HUES48 (cell line): ENCODE results near the gene TBCE.

Experiments used
- H3K27ac ChIP-seq: one replicate; pipeline ENCODE4 v1.7.0; 2013; ENCODE audit warnings: low read depth, low read length, inconsistent platforms
- H3K27me3 ChIP-seq: 2 replicates; pipeline ENCODE4 v1.6.1; 2013; ENCODE audit warnings: mild to moderate bottlenecking, low read length; ENCODE audit not compliant: control insufficient read depth, insufficient read depth
- H3K36me3 ChIP-seq: 2 replicates; pipeline ENCODE4 v1.6.1; 2013; ENCODE audit warnings: low read length; ENCODE audit not compliant: control insufficient read depth, insufficient read depth
- H3K4me1 ChIP-seq: 2 replicates; pipeline ENCODE4 v1.6.1; 2013; ENCODE audit warnings: mild to moderate bottlenecking, low read length; ENCODE audit not compliant: control insufficient read depth, insufficient read depth
- H3K4me3 ChIP-seq: 2 replicates; pipeline ENCODE4 v1.5.1; 2013; ENCODE audit warnings: mild to moderate bottlenecking, low read depth, low read length
- H3K9ac ChIP-seq: 2 replicates; pipeline ENCODE4 v1.6.1; 2013; ENCODE audit warnings: mild to moderate bottlenecking, low read depth, low read length, moderate library complexity
- H3K9me3 ChIP-seq: 2 replicates; pipeline ENCODE4 v1.6.1; 2013; ENCODE audit warnings: low read length; ENCODE audit not compliant: control insufficient read depth, insufficient read depth

Gene TBCE

GRCh38 chr1:235367000-235367908 is at the start of gene TBCE:
TBCE (plus strand) TSS chr1:235367427; CDS start chr1:235380050, 12,623 bp downstream.
- 0 out of 2 replicates have a peak, but pooled peaks cover 5% of the 10 kb centered on the region for H3K4me1 ChIP-seq
- no peaks in the 10 kb centered on the region for H3K27me3 ChIP-seq
- H3K4me3 ChIP-seq: peak within 1 kb of the TSS; percentile 92
- peak within 1 kb of the TSS; percentile 97 for H3K27ac ChIP-seq
- no peaks in the 10 kb centered on the region for H3K9me3 ChIP-seq
- 0 out of 2 replicates have a peak, but pooled peaks cover 4% of the 10 kb centered on the region for H3K36me3 ChIP-seq
- H3K9ac ChIP-seq: peak within 1 kb of the TSS; percentile 70

GRCh38 chr1:235319255-235319654 is 48.0 kb upstream of the TBCE start:
- H3K27ac ChIP-seq: no peak overlapping the region
- H3K9ac ChIP-seq: no peak overlapping the region
- no peaks in the 10 kb centered on the region for H3K9me3 ChIP-seq
- peaks cover 34% of the 10 kb centered on the region for H3K36me3 ChIP-seq
- no peaks in the 10 kb centered on the region for H3K4me1 ChIP-seq
- no peak overlapping the region for H3K4me3 ChIP-seq
- no peaks in the 10 kb centered on the region for H3K27me3 ChIP-seq

- Histone ChIP-seq H3K9ac (no peak overlapping the region), H3K27me3 (no peaks in the 10 kb centered on the region), H3K4me1 (peaks cover 6% of the 10 kb centered on the region; the same call in 1 of the 2 replicates), H3K36me3 (peaks cover 42% of the 10 kb centered on the region), H3K27ac (no peak overlapping the region), H3K4me3 (no peak overlapping the region), H3K9me3 (no peaks in the 10 kb centered on the region)
Observed at GRCh38 chr1:235320521-235321179, 46.6 kb upstream of the TBCE start.

- Histone ChIP-seq H3K4me3 (no peak overlapping the region; the same call in 1 of the 2 replicates), H3K9me3 (no peaks in the 10 kb centered on the region), H3K4me1 (peaks cover 12% of the 10 kb centered on the region), H3K9ac (no peak overlapping the region), H3K27me3 (no peaks in the 10 kb centered on the region), H3K27ac (no peak overlapping the region), H3K36me3 (peaks cover 35% of the 10 kb centered on the region)
Observed at GRCh38 chr1:235324296-235324695, 42.9 kb upstream of the TBCE start.

GRCh38 chr1:235325139-235325538 is 42.1 kb upstream of the TBCE start:
- H3K27me3 ChIP-seq: no peaks in the 10 kb centered on the region
- peaks cover 12% of the 10 kb centered on the region for H3K4me1 ChIP-seq
- H3K27ac ChIP-seq: no peak overlapping the region
- peak overlapping the region; percentile 96 for H3K4me3 ChIP-seq
- H3K9me3 ChIP-seq: no peaks in the 10 kb centered on the region
- H3K9ac ChIP-seq: no peak overlapping the region
- H3K36me3 ChIP-seq: peaks cover 32% of the 10 kb centered on the region

GRCh38 chr1:235325854-235326253 is 41.4 kb upstream of the TBCE start:
- Histone ChIP-seq H3K27me3 (no peaks in the 10 kb centered on the region), H3K9ac (no peak overlapping the region), H3K4me3 (peak overlapping the region; percentile 96), H3K36me3 (peaks cover 26% of the 10 kb centered on the region), H3K4me1 (peaks cover 18% of the 10 kb centered on the region), H3K9me3 (no peaks in the 10 kb centered on the region), H3K27ac (no peak overlapping the region)

GRCh38 chr1:235326719-235327558 is 40.3 kb upstream of the TBCE start:
- H3K9me3 ChIP-seq: no peaks in the 10 kb centered on the region
- H3K27ac ChIP-seq: peak overlapping the region; percentile 97
- H3K4me1 ChIP-seq: peaks cover 28% of the 10 kb centered on the region
- H3K9ac ChIP-seq: peak overlapping the region; percentile 85
- H3K27me3 ChIP-seq: no peaks in the 10 kb centered on the region
- H3K4me3 ChIP-seq: peak overlapping the region; percentile 96
- peaks cover 25% of the 10 kb centered on the region for H3K36me3 ChIP-seq

GRCh38 chr1:235327559-235328270 is 39.5 kb upstream of the TBCE start, which contains the start of gene ARID4B:
ARID4B (minus strand) TSS chr1:235328179; CDS start chr1:235326919, 1,260 bp downstream.
- Histone ChIP-seq H3K4me1 (peaks cover 31% of the 10 kb centered on the region), H3K36me3 (peaks cover 17% of the 10 kb centered on the region; the same call in 1 of the 2 replicates)

GRCh38 chr1:235328271-235329138 is 38.7 kb upstream of the TBCE start, which contains the start of gene GGPS1:
GGPS1 (plus strand) TSS chr1:235328570; CDS start chr1:235335265, 6,695 bp downstream.
- Histone ChIP-seq H3K4me1 (peaks cover 31% of the 10 kb centered on the region), H3K27me3 (no peaks in the 10 kb centered on the region), H3K27ac (peak within 1 kb of the TSS; percentile 97), H3K4me3 (peak within 1 kb of the TSS; percentile 97), H3K36me3 (peaks cover 16% of the 10 kb centered on the region; the same call in 1 of the 2 replicates), H3K9ac (peak within 1 kb of the TSS; percentile 86), H3K9me3 (no peaks in the 10 kb centered on the region)

More at GRCh38 chr1:235327559-235328270, 39.5 kb upstream of the TBCE start, which contains the start of gene ARID4B:
- Histone ChIP-seq H3K4me3 (peak within 1 kb of the TSS; percentile 97), H3K9me3 (no peaks in the 10 kb centered on the region), H3K27me3 (no peaks in the 10 kb centered on the region), H3K9ac (peak within 1 kb of the TSS; percentile 86), H3K27ac (peak within 1 kb of the TSS; percentile 97)
